HFF-Myc (cell line): ENCODE measurements around the gene TRAPPC12.
"Not testable (repeated sequence)": the region's sequence is repeated elsewhere in the genome, so short reads cannot be mapped to it uniquely, and the experiment has no call there.

Experiments
- DNase-seq: peaks from one replicate; pipeline ENCODE4 v3.0.0-alpha.2; 2011; ENCODE audit warnings: low read depth; ENCODE audit errors: extremely low read depth
- H3K4me3 ChIP-seq: replicated peaks from 2 replicates; pipeline ENCODE4 v1.5.1; 2011; ENCODE audit warnings: low read depth, mild to moderate bottlenecking, control low read depth, low read length
- TF ChIP-seq, protein P1 (sequence below): IDR thresholded peaks from 2 replicates; pipeline ENCODE4 v1.5.1; 2012; ENCODE audit warnings: mild to moderate bottlenecking, low read depth, low read length, control low read depth; ENCODE audit errors: missing control alignments

The TRAPPC12 gene

DNA sequence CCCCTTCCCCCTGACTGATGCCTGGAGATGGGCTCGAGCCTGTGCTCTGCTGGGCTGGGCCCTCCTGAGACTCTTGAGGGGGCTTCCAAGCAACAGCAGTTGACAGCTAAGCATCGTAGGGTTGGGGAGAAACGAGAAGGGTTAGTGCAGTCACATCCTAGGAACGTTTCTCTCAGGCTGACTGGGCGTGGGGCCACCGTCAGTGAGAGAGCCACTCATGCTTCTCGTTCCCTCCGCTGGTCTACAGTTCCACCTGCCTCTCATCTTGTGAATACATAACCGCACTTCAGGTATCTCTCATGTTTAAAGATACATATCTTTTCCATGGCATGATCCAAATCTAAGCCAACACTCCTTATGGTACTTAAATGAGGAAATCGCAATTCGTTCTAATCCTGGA is 66.4 kb downstream of the TRAPPC12 start:
- no peak overlapping the region for H3K4me3 ChIP-seq
- DNase-seq = no peak
- TF ChIP-seq, protein P1, sequence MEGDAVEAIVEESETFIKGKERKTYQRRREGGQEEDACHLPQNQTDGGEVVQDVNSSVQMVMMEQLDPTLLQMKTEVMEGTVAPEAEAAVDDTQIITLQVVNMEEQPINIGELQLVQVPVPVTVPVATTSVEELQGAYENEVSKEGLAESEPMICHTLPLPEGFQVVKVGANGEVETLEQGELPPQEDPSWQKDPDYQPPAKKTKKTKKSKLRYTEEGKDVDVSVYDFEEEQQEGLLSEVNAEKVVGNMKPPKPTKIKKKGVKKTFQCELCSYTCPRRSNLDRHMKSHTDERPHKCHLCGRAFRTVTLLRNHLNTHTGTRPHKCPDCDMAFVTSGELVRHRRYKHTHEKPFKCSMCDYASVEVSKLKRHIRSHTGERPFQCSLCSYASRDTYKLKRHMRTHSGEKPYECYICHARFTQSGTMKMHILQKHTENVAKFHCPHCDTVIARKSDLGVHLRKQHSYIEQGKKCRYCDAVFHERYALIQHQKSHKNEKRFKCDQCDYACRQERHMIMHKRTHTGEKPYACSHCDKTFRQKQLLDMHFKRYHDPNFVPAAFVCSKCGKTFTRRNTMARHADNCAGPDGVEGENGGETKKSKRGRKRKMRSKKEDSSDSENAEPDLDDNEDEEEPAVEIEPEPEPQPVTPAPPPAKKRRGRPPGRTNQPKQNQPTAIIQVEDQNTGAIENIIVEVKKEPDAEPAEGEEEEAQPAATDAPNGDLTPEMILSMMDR = no peak

DNA sequence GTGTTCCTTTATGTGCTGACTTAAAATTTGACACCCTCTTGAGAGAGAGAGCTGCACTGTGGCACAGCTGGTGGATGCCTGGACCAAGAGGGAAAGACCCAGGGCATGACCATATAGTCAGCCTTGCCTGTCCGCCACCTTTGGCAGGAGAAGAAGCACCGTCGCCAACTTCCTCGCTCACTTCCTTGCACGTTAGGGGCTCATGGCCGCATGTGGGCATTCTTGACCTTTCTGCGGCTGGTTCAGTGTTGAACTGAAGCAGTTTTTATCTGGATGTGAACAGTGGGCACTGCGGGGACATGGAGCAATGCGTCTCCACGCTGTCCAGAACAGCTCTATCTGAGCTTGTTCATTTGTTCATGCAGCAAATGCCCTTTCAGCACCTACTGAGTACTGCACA is 66.9 kb downstream of the TRAPPC12 start:
- H3K4me3 ChIP-seq = no peak overlapping the region
- TF ChIP-seq, protein P1 = no peak
- no peak for DNase-seq

DNA sequence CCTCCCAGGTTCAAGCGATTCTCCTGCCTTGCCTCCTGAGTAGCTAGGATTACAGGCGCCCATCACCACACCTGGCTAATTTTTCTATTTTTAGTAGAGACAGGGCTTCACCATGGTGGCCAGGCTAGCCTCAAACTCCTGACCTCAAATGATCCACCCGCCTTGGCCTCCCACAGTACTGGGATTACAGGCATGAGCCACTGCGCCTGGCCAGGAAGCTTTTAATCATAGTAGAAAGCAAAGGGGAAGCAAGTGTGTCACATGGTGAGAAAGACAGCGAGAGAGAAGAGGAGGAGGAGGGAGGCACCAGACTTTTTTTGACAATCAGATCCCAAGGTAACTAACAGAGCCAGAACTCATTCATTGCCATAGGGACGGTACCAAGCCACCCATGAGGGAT is 67.7 kb downstream of the TRAPPC12 start:
- H3K4me3 ChIP-seq, DNase-seq: not testable (repeated sequence)

DNA sequence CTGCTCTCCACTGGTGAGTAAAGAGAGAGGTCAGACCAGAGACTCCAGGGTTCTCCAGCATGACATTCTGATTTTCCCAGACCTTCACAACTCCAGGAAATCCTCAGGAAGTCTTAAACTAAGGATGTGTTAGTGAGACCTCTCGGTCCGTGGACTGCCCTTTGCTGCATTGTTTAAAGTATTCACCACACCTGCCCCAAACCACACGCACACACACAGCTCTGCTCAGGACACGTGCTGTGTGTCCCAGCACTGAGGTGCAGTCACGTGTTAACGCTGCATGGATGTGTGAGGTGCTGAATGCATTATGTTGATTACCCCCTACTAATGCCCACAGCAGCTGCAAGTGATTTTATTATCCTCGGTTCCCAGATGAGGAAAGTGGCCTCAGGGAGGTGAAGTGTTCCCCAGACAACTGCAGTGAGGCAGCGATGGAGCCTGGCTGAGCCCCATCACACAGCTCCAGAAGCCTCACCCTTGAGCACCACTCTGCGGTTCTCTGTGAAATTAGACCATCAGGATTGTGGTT is 68.4 kb downstream of the TRAPPC12 start:
- TF ChIP-seq, protein P1 = no peak
- no peak overlapping the region for H3K4me3 ChIP-seq
- no peak for DNase-seq

DNA sequence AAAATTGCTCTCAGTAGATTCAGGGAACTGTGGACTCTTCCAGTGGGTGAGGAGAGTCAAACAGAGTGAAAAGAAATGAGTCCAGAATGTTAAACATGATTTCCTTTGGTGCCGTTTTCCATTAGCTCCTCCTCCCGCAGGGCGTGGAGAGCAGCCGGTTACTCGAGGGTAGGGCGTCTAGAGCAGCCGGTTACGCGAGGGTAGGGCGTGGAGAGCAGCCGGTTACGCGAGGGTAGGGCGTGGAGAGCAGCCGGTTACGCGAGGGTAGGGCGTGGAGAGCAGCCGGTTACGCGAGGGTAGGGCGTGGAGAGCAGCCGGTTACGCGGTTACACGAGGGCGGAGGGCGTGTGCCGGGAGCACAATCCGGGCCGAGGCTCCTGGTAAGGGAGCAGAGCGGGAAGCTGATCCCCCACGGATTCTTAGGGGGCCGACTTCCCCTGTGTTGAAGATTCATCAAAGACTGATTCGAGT is 69.0 kb downstream of the TRAPPC12 start:
- H3K4me3 ChIP-seq, DNase-seq: not testable (repeated sequence)

DNA sequence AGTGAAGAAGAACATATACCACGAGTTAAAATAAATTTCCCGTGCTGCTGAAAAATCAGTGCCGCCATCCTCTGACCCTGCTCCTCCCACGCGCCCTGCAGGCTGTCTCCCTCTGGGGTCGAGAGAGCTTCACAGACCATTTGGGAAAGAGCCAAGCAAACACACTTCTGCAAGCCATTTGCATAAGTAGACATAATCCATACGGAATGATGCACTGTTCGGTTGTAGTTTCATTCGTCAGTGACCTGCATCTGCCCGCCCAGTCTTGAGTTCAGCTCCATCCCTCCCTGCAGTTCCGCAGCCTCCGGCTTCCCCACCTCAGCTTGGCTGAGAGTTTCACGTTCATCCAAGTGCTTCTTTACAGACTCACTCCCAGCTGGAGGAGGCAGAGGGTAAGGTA is 69.6 kb downstream of the TRAPPC12 start:
- no peak for DNase-seq
- no peak overlapping the region for H3K4me3 ChIP-seq
- TF ChIP-seq, protein P1 = no peak

DNA sequence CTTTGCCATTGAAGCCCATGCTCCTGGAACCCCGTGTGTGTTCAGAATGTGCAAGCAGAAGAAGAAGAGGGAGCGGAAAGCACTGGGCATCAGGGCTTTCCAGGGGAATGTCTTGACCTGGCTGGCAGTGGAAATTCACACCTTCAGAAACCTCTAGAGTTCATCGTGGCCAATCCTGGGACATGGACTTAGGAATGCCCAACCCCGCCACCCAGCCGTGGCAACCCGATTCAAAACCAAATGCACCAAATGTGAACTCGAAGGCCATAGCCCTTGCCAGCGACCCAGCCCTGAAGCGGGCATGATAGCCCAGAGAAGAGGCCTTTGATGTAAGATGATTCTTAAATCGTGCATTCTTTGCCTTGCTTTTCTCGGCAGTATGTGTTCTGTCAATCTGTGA is 70.4 kb downstream of the TRAPPC12 start:
- TF ChIP-seq, protein P1 = no peak
- H3K4me3 ChIP-seq = no peak overlapping the region
- no peak for DNase-seq

DNA sequence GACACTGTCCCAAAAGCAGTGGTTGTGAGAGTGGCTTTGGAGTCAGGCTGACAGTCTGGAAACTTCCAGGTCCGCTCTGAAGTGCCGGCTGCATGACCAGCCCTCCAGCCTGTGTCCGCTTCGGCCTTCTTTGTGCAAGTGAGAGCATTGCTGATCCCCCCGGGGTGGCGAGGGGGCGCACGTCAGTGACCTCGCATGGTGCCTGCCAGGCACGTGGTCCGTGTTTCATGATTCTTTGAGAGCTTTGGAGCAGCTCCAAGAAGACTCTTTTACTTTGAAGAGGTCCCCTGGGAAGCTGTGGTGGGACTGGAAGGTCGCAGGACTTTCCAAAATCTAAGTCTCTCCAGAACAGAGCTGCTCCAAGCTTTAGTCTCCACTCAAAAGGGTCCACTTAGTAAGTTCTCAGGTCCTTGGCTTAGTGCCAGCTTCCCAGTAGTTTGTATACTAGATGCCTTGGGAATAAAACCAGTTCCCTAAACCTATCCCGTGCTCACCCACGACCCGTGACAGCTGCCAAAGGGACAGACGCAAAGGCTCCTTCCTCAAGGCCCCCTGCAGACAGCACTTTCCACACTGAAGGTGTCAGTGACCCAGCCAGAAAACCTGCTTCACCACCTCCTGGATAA is 71.0 kb downstream of the TRAPPC12 start:
- no peak for DNase-seq
- TF ChIP-seq, protein P1 = no peak
- no peak overlapping the region for H3K4me3 ChIP-seq
